ENCODE results near the gene CYBA.
"Not testable (repeated sequence)": the region's sequence is repeated elsewhere in the genome, so short reads cannot be mapped to it uniquely, and the experiment has no call there.

Gene CYBA

DNA sequence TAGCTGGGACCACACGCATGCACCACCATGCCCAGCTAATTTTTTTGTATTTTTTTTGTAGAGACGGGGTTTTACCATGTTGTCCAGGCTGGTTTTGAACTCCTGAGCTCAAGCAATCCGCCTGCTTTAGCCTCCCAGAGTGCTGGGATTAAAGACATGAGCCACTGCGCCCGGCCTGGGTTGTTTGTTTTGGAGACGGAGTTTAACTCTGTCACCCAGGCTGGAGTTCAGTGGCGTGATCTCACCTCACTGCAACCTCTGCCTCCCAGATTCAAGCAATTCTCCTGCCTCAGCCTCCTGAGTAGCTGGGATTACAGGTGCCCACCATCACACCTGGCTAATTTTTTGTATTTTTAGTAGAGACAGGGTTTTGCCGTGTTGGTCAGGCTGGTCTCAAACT is 41.4 kb downstream of the CYBA start:
- DNase-seq = not testable (repeated sequence)

DNA sequence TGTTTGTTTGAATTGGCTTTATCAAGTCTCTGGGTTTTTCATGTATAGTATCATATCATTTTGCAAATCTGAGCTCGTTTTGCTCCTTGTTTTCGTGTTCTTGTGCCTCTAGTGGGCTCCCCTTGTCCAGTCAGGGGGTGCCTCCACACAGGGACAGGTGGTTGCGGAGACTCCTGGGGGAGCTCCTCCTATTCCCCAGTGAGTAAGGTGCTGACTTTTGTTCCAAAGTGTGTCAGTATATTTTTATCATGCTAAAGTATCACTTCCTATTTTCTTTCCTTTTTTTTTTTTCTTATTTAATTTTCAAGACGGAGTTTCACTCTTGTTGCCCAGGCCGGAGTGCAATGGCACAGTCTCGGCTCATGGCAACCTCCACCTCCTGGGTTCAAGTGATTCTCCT is 42.8 kb downstream of the CYBA start:
- no peak for DNase-seq

DNA sequence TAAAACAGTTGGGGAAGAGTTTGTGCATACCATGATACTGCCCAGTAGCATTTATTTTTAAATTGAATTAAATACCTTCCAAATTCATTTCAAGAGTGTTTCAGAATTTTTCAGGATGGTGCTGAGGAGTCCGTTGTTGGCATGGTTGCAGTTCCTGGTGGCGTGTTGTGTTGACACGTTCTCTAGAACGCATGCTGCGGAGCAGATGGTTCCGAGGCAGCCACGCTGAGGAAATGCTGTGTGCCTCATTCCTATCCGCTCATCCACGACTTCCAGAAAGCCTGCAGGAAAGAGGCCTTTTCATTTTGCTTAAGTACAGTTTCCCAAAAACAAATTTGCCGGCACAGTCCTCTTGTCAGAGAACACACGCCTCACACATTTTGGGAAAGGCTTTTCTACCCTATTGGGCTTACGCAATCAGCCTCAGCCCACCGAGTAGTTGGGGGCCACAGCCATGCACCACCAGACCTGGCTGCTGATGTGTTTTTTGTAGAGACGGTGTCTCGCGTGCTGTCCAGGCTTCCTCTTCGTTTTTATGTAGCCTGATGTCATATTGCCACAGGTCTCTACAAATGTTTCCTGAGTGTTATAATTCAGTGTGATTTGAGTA is 44.6 kb downstream of the CYBA start:
- DNase-seq = no peak

DNA sequence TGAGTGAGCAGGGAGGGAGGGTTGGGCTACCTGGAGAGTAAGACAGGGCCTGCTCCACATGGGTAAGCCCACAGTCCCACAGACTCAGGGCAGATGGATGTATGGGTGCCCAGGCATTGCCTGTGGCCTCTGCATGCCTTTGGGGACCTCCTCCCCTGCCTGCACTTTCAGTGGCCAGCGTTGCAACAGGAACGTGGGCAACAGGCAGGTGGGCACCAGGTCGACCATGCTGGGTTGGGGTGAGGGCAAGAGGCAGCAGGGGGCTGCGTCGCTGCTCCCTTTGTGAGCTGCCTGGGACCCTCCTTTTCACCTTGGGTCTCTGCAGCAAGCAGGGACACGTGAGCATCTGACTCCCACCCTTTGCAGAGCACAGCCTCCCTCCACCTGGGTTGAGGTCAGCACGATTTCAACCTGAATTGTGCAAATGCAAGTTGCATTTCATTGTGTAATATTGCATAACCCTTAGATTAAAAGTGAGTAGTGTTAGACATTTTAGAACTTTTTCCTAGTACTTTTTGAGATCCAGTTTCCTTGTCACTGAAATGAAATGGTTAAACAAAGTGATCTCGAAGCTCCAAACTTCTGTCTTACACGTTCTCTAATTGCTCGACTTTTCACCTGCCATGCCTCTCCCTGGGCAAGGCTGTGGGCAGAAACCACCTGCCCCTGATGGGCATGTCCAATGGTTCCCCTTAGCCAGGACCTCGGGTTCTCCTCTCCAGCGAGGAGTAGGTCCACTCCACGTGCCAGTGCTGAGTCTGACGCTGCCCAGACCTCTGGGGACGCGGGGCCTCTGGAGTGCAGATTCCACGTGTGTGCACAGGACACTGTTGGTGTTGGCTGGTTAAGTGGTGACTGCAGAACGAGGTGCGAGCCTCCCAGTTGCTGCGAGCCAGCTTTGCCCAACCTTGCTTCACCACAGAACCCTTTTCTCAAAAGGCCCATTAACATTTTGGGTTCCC is 45.4 kb downstream of the CYBA start:
- DNase-seq = no peak

DNA sequence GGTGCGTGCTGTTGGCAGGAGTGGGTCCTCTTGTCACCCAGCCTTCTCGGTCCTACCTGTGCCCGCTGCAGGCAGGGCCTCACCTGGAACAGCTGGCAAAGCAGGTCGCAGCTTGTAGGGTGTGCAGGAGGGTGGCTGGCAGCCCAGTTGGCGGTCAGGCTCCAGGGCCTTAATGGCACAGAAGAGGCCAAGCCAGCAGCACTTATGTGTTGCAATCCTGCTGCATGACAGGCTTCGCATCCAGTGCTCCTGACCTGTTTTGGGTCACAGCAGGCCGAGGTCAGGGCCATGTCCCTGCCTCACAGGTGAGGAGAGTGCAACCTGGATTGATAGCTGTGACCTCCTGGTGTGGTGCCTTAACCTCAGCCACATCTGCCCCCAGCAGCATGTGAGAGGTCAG is 48.8 kb downstream of the CYBA start:
- DNase-seq = no peak

DNA sequence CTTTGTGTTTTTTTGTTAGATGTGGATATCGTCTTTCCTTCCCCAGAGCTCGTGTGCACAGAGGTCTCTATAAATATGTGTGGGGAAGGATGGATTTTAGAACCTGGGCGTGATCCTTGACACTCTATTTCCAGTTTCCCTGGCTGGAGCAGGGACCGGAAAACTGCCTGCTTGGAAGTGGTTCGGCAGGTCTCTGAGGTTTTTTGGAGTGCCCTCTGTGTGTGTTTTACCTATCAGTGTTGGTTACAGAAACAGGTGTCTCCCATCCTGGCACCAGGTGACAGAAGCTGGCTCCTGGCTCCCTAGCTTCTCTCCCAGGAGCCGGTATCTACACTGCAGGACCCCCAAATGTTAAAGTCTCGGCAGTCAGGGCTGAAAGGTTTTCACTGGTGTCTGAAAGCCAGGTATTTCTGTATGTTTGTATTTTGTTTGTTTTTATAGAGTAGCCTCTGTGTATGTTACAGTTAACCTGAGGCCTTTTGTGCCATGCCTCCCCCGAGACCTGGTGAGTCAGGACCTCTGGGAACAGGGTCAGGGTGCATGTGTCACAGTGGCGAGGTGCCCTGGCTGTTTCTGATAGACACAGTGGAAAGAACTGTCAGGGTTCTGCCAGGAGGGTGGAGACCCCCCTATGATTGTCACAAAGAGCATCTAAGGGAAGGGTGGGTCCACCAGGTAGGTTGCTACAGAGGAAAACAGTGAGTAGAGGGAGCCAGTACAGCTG is 49.4 kb downstream of the CYBA start:
- no peak for DNase-seq

DNA sequence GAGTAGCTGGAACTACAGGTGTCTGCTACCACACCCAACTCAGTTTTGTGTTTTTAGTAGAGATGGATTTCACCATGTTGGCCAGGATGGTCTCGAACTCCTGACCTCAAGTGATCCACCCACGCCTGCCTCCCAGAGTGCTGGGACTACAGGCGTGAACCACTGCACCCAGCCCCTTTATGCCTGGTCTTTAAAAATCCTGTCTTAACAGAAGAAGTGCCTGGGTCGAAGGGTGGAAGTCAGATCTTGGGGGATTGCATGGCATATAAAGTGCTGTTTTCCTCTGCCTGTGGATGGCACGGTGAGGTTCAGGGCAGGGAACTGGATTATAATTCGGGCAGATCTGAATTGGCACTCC is 50.3 kb downstream of the CYBA start:
- no peak for DNase-seq

DNA sequence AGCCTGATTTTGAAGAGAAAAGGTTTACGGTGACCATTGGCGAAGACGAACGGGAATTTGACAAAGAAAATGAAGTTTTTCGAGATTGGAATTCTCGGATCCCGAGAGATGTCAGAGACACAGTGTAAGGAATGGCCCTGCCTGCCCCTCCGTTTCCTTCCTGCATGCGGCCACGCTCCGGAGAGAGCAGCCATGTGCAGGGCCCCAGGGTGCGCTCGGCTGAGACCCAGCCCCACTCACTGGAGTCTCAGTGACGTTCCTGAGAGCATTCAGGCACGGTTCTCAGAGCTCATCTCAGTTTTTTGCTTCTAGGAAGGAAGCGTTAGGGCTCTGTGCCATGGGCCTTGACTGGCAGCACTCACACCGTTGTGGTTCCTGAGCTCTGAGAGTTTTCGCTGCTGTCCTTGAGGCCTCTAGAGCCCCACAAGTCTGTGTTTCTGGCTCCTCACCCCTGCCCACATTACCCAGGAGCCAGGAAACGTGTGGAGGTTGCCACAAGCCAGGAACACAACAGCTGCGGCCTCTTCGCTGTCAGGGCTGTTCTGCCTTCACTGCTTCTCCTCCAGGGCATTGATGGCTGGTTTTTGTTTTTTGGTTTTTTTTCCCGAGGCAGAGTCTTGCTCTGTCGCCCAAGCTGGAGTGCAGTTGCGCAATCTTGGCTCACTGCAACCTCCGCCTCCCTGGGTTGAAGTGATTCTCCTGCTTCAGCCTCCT is 50.9 kb downstream of the CYBA start:
- DNase-seq = no peak

DNA sequence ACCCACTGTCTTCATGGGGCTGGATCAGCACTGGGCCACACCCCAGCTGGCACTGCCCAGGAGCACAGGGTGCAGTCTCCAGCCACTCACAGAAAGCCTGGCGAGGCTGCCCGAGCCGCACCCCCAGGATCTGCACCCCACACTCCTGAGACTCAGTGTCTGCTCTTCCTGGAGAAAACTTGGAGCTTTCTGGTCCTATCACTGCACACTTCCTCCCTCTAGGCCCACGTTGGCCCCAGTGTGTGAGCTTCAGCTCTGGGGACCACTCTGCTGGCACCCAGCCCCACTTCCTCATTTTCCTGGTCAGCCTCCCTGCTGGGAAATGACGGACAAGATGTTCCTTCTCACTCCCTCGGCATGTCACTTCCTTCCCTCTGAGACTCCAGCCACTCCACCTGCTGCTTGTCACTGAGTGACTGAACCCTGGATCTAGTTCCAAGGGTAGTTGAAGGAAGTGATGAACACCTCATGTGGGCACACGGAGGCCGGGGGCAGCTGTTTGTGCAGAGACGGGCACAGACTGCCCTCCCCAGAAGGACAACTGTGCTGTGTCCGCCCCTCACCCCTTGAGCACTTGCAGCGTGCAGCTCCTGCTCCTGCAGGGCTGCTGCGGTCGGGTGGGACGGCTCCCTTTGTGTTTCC is 51.6 kb downstream of the CYBA start:
- DNase-seq = peak; percentile 62

DNA sequence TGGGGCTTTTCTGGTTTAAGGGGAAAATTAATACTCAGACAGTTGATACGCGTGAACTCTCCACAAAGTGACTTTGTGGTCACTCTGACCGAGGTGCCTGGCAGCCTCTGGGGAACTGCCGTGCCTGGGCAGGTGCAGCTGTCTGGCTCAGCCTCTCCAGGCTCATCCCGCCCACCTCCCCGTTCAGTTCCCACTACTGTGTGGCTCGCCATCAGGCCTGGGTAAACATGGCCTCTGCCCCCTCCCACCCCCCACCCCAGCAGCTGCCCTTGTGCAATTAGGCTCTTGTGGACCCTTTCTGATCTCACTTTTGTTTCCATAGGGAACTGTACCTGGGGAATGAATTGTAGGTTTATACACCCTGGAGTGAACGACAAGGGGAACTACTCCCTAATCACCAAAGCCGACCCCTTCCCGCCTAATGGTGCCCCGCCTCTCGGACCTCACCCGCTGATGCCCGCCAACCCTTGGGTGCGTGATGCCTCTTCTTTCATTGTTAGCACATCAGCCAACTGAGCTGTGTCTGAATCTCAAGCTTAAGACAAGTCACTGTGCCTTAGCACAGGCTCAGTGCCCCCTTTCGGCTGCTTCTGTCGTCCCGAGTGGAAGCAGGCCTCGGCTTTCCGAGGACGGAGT is 52.9 kb downstream of the CYBA start:
- no peak for DNase-seq

DNA sequence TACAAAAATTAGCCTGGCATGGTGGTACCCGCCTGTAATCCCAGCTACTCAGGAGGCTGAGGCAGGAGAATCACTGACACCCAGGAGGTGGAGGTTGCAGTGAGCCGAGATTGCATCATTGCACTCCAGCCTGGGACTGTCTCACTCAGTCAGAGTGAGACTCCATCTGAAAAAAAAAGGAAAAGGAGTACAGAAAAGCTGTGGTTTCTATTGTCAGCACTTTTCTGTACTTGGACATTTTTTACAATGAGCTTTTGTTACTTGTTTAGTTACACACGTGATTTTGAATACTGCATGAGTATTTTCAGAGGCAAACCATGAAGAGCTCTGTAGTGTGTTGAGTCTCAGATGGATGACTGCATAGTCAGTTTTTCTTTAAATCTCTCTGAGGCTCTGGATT is 54.4 kb downstream of the CYBA start:
- DNase-seq = no peak

DNA sequence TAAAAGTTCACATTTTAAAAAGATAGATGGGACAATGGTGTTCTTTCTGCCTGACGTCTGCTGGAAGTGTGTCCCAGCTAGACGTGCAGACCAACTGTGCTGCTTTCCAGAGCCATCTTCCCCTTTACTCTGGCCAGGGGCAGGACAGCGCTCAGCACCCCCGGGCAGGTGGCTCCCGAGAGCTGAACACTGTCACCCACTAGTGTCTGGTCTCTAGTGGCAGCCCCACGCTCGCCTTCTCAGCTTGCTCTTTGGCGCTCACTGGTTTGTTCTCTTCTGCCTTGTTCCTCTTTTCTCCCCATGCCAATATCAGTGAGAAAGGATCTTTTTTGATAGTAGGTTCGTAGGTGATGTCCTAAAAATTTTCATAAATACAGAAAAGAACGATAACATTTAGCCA is 54.9 kb downstream of the CYBA start:
- no peak for DNase-seq

DNA sequence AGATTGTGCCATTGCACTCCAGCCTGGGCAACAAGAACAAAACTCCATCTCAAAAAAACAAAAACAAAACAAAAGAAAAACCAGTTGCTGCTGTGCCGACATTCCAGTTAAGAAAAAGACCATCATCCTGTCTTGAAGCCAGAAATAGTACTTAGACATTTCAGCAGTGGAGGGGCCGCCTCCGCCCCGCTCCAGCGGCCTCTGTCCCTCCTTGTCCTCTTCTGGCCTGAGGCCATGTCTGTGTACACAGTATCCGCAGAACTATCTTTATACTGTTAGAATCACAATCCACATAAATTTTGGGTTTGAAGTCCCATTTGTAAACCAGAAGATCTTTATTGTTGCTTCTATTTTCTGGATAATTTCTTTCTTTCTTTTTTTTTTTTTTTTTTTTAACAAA is 55.8 kb downstream of the CYBA start:
- no peak for DNase-seq

DNA sequence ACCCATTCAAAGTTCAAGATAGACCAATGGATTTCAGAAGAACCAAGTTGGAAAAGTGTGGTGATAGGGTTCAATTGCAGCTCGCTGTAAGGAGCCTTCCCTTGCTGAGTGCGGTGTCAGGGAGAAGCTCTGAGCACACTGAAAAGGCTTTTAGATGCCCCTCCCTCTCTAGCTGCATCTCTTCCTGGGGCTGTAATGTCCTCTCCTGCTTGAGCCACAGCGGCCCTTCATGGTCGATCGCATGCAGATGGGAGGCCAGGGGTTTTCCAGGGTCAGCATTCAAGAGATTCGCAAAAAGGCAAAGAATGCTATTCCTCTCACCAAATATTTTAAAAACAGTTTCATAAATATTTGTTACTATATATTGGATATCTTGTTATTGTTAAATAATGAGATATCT is 56.9 kb downstream of the CYBA start:
- no peak for DNase-seq

DNA sequence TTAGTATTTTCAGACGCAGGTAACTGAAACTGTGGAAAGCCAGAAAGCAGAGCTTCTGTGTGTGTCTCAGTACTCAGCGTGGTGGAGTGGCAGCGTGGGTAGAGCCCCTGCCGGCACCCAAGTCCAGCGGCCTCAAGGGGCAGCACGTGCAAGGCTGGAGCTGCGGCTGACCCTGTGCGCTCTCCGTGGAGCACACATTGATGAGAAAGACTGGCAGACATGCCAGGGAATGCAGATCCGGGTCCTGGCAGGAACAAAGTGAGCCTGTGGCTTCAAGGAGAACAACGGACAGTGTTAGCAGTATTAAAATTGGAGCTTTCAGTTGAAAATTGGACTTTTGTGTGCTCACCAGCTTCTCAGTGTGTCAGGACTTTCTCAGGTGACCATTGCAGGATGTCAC is 57.4 kb downstream of the CYBA start:
- DNase-seq = no peak

Data from CD4-positive, alpha-beta T cell treated with Interferon gamma for 1 hour (primary cell).